ENCODE measurements around the gene IMMP2L. TPM values are rescaled to one million over a fixed set of nuclear protein-coding genes. Genes with fewer than 3 reads are reported as not detected.

The IMMP2L gene
- total RNA-seq, 2 experiments from 2014 or later, result 10.2 to 12.8 TPM

DNA sequence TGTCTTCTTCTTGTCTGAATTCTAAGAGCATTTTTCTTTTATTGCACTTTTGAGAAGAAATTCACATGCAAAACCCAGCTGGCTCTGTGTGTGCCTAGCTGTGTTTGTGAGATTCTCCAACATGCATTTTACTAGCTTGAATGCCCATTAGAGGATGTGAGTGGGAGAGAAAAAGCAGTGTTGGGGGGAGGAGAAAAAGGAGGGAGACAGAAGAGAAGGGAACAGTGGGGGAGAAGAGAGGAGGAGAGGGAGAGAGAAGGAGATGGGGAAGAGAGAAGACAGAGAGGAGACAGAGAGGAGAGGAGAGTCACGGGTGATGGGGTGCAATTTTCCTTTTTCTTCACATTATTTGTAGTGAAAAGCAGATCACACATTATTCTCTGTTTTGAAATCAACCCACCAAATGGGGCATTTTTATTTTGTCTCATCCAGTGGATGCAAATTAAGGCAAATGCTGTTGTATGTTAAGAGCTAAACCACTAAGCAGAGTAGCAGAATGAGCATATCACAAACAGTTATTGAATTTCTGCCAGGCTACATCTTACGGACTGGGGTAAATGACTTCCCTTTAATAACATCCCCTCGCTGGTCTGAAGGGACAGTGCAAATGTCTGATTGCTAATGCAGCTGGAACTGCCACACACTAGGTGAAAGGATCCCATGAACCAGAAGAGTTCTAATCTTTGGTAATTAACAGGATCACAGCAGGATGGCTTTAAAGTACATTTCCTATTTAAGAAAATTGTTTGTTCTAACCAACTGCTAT is 470.5 kb downstream of the IMMP2L start:
- POLR2A ChIA-PET, result interaction anchor here (0.7 to 10.0 kb wide), 11 partner anchors 8 to 144 kb away, joined by 3 to 150 read pairs (median 7); no protein-coding TSS in a partner anchor
- H3K4me1 Mint-ChIP-seq, result peaks cover 41% of the 10 kb centered on the region
- DNase-seq, result no peak

DNA sequence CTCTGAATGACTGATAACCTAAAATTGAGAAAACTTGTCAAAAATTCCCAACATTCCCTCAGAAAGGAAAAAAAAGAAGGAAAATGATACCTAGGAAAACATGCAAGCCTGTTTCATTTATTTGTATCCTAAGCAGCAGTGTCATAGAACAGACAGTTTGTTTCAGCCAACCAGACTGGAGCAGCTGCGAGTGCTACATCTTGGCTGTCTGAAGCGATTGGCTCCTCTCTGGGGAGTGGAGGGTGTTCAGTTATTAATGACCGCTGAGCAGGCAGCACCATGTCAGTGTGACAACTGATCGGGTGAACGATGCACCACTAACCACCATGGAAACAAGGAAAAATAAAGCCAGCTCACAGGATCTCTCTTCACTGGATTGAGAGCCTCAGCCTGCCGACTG is 471.4 kb downstream of the IMMP2L start, which contains the start of gene LRRN3:
Gene LRRN3, plus strand, starts transcription at position 282 of the 400 bp plus-strand sequence. CDS start 31,646 bp downstream, outside the sequence.
- H3K4me1 Mint-ChIP-seq, result peaks cover 39% of the 10 kb centered on the region
- POLR2A ChIA-PET, result interaction anchor here (0.9 to 10.0 kb wide), 11 partner anchors 8 to 78 kb away, joined by 3 to 150 read pairs (median 7); no protein-coding TSS in a partner anchor
- peak; percentile 91 for ATAC-seq (ENCODE audit: low read depth)

More for the DNA sequence above, 470.5 kb downstream of the IMMP2L start:
- H3K27me3 Mint-ChIP-seq, result no peaks in the 10 kb centered on the region
- no peaks in the 10 kb centered on the region for H3K9me3 Mint-ChIP-seq
- H3K27ac Mint-ChIP-seq, result peak overlapping the region; percentile 97
- peaks cover 52% of the 10 kb centered on the region for H3K36me3 Mint-ChIP-seq
- no peak for ATAC-seq (ENCODE audit: low read depth)
- peak overlapping the region; percentile 99 for H3K4me3 Mint-ChIP-seq

GRCh38 chr7:111089822-111090426 is 472.4 kb downstream of the IMMP2L start:
- peaks cover 43% of the 10 kb centered on the region for H3K4me1 Mint-ChIP-seq
- H3K27ac Mint-ChIP-seq, result no peak overlapping the region
- peak overlapping the region; percentile 99 for H3K4me3 Mint-ChIP-seq
- POLR2A ChIA-PET, result interaction anchor here (0.9 to 10.0 kb wide), 7 partner anchors 7 to 77 kb away, joined by 3 to 150 read pairs (median 10); no protein-coding TSS in a partner anchor
- H3K27me3 Mint-ChIP-seq, result no peaks in the 10 kb centered on the region
- ATAC-seq (ENCODE audit: low read depth) (no peak), DNase-seq (no peak)
- no peaks in the 10 kb centered on the region for H3K9me3 Mint-ChIP-seq
- H3K36me3 Mint-ChIP-seq, result peaks cover 39% of the 10 kb centered on the region

More for the DNA sequence above, 471.4 kb downstream of the IMMP2L start, which contains the start of gene LRRN3:
- peak; percentile 71 for DNase-seq
- Mint-ChIP-seq H3K36me3 (peaks cover 43% of the 10 kb centered on the region), H3K27me3 (no peaks in the 10 kb centered on the region), H3K4me3 (peak within 1 kb of the TSS; percentile 99), H3K9me3 (no peaks in the 10 kb centered on the region), H3K27ac (peak within 1 kb of the TSS; percentile 97)

DNA sequence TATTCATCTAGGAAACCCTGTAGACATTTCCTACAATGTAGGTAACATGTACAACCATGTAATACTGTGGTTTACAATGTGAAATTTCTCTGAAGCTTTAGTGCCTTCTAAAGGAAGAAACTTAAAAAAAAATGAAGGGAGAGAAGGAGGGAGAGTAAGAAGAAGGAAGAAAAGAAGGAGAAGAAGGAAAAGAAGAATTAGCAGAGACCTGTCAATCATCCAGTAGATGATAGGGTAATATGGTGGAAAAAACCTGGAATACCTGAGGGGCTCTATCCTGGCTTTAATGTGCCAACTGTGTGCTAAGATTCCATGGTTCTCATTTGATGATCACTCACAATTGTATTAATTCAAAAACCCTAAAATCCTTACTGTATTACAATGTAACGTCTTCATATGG is 474.0 kb downstream of the IMMP2L start:
- ATAC-seq (ENCODE audit: low read depth) (no peak), DNase-seq (no peak)
- peak overlapping the region; percentile 86 for H3K27ac Mint-ChIP-seq
- POLR2A ChIA-PET, result no interaction called here
- peaks cover 24% of the 10 kb centered on the region for H3K36me3 Mint-ChIP-seq
- no peaks in the 10 kb centered on the region for H3K9me3 Mint-ChIP-seq
- H3K4me1 Mint-ChIP-seq, result peaks cover 52% of the 10 kb centered on the region
- H3K27me3 Mint-ChIP-seq, result no peaks in the 10 kb centered on the region
- peak overlapping the region; percentile 77 for H3K4me3 Mint-ChIP-seq

DNA sequence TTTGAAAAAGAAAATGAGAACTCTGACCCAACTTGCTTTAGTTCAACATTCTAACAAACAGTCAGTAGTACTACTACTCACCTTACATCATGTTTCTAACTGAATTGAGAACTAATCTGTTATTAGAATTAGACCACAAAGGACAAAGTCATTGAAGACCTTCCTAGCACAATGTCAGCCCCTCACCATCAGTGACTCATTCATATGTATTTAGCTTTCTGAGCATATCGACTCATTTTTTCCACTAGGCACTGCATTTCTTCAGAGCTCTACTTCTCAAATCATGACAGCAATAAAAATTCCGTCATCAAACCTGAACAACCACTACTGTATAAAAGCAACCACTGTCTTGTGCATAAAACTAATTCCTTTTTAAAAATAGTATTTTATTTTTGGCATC is 475.8 kb downstream of the IMMP2L start:
- ATAC-seq (ENCODE audit: low read depth) (no peak), DNase-seq (no peak)
- POLR2A ChIA-PET, result interaction anchor here (1.1 to 2.2 kb wide), 4 partner anchors 10 to 62 kb away, joined by 4 to 9 read pairs (median 6); no protein-coding TSS in a partner anchor
- H3K36me3 Mint-ChIP-seq, result peaks cover 9% of the 10 kb centered on the region
- H3K4me1 Mint-ChIP-seq, result peaks cover 66% of the 10 kb centered on the region
- H3K27me3 Mint-ChIP-seq, result no peaks in the 10 kb centered on the region
- peak overlapping the region; percentile 87 for H3K27ac Mint-ChIP-seq
- H3K4me3 Mint-ChIP-seq, result peak overlapping the region; percentile 68
- no peaks in the 10 kb centered on the region for H3K9me3 Mint-ChIP-seq

- Mint-ChIP-seq H3K4me1 (peaks cover 67% of the 10 kb centered on the region), H3K4me3 (peak overlapping the region; percentile 73), H3K36me3 (peaks cover 4% of the 10 kb centered on the region), H3K9me3 (no peaks in the 10 kb centered on the region), H3K27ac (peak overlapping the region; percentile 96), H3K27me3 (no peaks in the 10 kb centered on the region)
- no peak for DNase-seq
- ATAC-seq (ENCODE audit: low read depth), result no peak
- POLR2A ChIA-PET, result interaction anchor here (0.6 to 7.3 kb wide), 2 partner anchors 10 to 1854 kb away, joined by 3 to 150 read pairs; partner anchors contain the start of gene LRRN3
Observed at GRCh38 chr7:111085356-111085755, 476.9 kb downstream of the IMMP2L start.

DNA sequence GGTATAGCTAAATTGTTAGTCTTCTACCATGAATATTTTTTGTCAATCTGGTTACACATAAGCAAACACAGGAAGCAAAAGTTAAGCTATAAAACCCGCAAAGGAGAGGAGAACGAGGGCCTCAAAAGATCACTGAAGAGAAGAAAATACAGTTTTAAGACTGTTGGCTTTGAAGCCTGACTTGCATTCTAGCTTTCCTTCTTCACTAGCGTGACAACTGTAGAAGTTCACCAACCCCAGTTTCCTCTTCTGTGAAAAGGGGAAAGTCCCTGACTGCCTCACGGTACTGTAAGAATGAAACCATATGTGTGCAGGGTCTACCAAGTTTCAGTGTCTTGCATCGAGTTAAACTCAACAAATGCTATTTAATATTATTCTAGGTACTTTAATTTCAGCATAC is 478.9 kb downstream of the IMMP2L start:
- POLR2A ChIA-PET, result interaction anchor here (0.6 to 7.3 kb wide), 10 partner anchors 12 to 488 kb away, joined by 3 to 150 read pairs (median 6); partner anchors contain the start of gene LRRN3
- Mint-ChIP-seq H3K36me3 (peaks cover 4% of the 10 kb centered on the region), H3K4me1 (peaks cover 62% of the 10 kb centered on the region), H3K4me3 (peak overlapping the region; percentile 73), H3K27me3 (no peaks in the 10 kb centered on the region), H3K9me3 (no peaks in the 10 kb centered on the region), H3K27ac (peak overlapping the region; percentile 96)
- DNase-seq (no peak), ATAC-seq (ENCODE audit: low read depth) (peak; percentile 87)

DNA sequence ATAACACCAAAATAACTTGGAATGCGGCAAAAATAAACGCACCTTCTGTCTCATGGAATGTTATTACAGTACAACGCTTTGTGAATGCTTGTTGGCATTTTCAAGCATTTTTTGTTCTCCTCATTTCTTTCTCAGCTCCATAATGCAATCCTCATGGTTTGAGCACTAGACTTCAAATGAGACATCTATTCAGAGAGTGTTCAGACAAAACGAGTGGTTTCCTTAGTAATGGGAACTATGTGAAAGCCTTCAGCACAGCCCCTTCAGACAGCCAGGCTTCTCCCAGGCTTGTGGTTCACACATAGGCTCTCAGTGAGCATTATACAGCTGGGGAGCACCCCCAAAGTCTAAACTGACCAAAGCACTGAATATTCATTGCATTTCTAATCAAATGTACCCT is 479.9 kb downstream of the IMMP2L start:
- Mint-ChIP-seq H3K27ac (peak overlapping the region; percentile 96), H3K4me1 (peaks cover 59% of the 10 kb centered on the region), H3K4me3 (peak overlapping the region; percentile 73), H3K36me3 (peaks cover 9% of the 10 kb centered on the region), H3K27me3 (no peaks in the 10 kb centered on the region), H3K9me3 (no peaks in the 10 kb centered on the region)
- ATAC-seq (ENCODE audit: low read depth) (no peak), DNase-seq (no peak)
- POLR2A ChIA-PET, result interaction anchor here (0.6 to 7.3 kb wide), 5 partner anchors 13 to 476 kb away, joined by 5 to 150 read pairs (median 45); partner anchors contain the start of gene LRRN3

DNA sequence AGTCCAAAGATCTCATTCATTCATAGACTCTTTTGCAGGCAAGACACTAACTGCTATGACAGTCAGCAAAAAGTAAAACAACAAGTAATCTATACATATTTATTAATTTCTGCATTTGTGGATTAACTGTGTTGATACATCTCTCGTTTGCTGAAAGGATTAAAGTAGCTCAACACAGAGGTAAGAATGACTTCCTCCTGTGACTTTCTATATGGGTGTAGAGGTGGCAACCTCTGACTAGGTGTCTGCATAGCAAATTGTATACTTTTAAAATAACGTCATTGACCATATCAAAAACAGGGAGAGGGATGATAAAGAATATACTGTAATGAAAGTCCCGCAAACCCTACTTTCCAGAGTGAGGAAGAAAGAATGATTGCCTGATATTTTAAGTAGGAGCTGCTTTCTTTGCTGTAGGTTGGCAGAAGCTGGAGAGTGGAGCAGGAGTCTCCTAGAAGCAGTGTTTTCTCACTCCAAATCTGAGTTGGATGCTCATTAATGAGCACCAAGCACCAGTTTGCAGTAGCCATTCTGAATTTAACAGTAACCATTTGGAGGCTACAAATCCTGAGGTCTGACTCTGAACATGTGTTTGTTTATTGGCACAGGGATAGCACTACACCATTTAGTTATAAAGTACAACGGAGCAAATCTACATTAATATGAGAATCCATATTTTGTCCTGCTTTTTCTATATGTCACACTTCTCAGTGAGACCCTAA is 480.6 kb downstream of the IMMP2L start:
- peak; percentile 39 for ATAC-seq (ENCODE audit: low read depth)
- no peak for DNase-seq
- Mint-ChIP-seq H3K9me3 (no peaks in the 10 kb centered on the region), H3K27ac (peak overlapping the region; percentile 96), H3K27me3 (no peaks in the 10 kb centered on the region), H3K4me3 (peak overlapping the region; percentile 73), H3K4me1 (peaks cover 61% of the 10 kb centered on the region), H3K36me3 (peaks cover 10% of the 10 kb centered on the region)
- POLR2A ChIA-PET, result interaction anchor here (2.4 to 7.3 kb wide), 4 partner anchors 13 to 69 kb away, joined by 8 to 150 read pairs (median 48); partner anchors contain the start of gene LRRN3

DNA sequence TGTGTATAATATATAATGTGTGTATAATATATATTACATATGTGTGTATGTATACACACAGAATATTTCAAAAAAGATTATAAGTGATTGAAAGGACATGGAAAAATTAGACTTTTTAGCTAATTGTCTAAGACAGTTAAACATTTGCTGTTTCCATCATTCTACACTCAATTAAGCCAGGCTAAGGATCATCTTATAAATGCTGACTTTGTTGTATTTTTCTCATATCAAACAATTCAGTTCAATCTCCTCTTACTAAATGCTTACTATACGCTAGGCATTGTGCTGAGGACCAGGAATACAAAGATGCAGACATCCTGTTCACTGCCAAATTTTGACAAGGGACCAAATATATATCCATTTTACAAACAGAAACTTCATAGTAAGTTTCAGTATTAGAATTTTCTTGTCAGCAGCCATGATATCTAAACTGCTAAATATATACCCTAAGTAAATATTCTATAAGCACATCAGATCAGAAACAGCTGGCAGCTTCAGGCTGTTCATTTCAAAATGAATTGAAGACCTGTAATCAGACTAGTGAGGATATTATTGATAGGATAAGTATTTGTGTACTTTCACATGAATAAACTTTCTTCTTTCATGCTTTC is 481.7 kb downstream of the IMMP2L start:
- H3K36me3 Mint-ChIP-seq, result peaks cover 8% of the 10 kb centered on the region

DNA sequence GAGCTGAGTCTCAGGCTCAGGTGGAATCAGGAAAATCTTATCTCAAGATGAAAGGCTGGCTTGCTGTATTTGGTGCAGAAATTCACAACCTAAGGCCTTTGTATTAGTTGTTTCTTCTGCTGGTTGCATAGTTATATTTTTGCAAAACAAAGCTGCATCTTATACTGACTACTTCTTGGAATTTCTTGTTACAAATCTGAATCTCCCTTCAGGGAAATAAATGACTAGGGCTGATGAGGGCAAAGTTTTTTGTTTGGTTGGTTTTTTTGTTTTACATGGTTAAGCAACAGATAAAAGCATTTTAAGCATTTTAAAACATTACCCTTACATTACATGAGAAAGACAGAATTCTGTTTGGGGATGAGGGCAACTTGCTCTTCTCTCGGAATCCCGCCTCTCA is 485.3 kb downstream of the IMMP2L start:
- Mint-ChIP-seq H3K27me3 (no peaks in the 10 kb centered on the region), H3K9me3 (no peaks in the 10 kb centered on the region), H3K27ac (peak overlapping the region; percentile 66), H3K36me3 (peaks cover 13% of the 10 kb centered on the region), H3K4me1 (peaks cover 60% of the 10 kb centered on the region), H3K4me3 (peak overlapping the region; percentile 40)
- POLR2A ChIA-PET, result interaction anchor here (1.3 to 2.7 kb wide), 2 partner anchors 10 to 16 kb away, joined by 5 to 9 read pairs; no protein-coding TSS in a partner anchor
- DNase-seq, result no peak
- no peak for ATAC-seq (ENCODE audit: low read depth)

More for the DNA sequence above, 481.7 kb downstream of the IMMP2L start:
- Mint-ChIP-seq H3K27ac (peak overlapping the region; percentile 96), H3K9me3 (no peaks in the 10 kb centered on the region), H3K27me3 (no peaks in the 10 kb centered on the region), H3K4me3 (peak overlapping the region; percentile 48), H3K4me1 (peaks cover 66% of the 10 kb centered on the region)
- POLR2A ChIA-PET, result interaction anchor here (4.2 to 7.3 kb wide), 3 partner anchors 14 to 67 kb away, joined by 45 to 150 read pairs (median 50); partner anchors contain the start of gene LRRN3
- ATAC-seq (ENCODE audit: low read depth) (no peak), DNase-seq (no peak)

GRCh38 chr7:111076205-111076604 is 486.1 kb downstream of the IMMP2L start:
- DNase-seq (no peak), ATAC-seq (ENCODE audit: low read depth) (peak; percentile 68)
- POLR2A ChIA-PET, result interaction anchor here (0.8 to 2.7 kb wide), 6 partner anchors 11 to 54 kb away, joined by 3 to 9 read pairs (median 4); partner anchors contain the start of gene LRRN3
- Mint-ChIP-seq H3K27me3 (no peaks in the 10 kb centered on the region), H3K9me3 (no peaks in the 10 kb centered on the region), H3K4me3 (peak overlapping the region; percentile 40), H3K4me1 (peaks cover 60% of the 10 kb centered on the region), H3K36me3 (peaks cover 14% of the 10 kb centered on the region), H3K27ac (peak overlapping the region; percentile 66)
